ENCODE data around the gene AGPAT3. TPM values are rescaled to one million over a fixed set of nuclear protein-coding genes. Genes with fewer than 3 reads are reported as not detected.

The AGPAT3 gene
- total and polyA plus RNA-seq, 8 donors = 13.6 to 49.6 (median 31.4) TPM

DNA sequence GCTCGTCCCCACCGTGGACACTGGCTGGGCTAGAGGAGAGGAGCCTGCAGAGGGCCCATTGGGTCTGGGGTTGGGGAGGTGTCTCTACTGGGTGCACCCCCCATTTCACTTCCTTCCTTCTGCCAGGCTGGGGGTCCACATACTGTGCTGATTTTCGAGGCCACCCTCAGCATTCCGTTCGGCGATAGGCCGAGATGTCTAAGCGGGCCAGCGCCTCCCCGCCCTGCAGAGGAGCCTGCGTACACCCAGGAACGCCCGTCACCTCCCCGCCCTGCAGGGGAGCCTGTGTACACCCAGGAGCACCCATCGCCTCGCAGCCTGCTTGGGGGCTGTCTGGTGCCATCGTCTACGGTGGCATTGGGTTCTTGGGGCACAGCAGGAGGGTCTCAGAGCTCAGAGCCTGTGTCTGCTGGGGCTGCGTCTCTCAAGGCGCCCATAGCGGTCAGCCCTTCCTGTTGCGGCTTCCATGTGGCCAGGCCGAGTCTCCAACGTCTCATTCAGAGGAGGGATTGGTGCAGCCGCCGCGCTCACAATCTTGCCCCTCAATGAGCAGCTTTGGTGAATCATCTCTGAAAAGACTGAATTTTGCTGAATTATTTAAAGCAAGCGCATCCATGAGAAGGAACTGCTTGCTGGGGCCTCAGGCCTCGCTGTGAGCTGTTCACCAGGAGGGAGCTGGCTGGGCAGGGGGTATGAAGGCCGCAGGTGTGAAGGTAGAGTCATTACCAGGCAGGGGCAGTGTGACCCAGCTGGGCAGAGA lies 30.7 kb upstream of the AGPAT3 start:
- intact Hi-C loops (cut with DNase I) = no loop called here
- no peaks in the 10 kb centered on the region for H3K36me3 ChIP-seq
- DNase-seq = no peak
- ATAC-seq = no peak
- H3K27ac ChIP-seq = no peak overlapping the region
- TF ChIP-seq, protein P1, sequence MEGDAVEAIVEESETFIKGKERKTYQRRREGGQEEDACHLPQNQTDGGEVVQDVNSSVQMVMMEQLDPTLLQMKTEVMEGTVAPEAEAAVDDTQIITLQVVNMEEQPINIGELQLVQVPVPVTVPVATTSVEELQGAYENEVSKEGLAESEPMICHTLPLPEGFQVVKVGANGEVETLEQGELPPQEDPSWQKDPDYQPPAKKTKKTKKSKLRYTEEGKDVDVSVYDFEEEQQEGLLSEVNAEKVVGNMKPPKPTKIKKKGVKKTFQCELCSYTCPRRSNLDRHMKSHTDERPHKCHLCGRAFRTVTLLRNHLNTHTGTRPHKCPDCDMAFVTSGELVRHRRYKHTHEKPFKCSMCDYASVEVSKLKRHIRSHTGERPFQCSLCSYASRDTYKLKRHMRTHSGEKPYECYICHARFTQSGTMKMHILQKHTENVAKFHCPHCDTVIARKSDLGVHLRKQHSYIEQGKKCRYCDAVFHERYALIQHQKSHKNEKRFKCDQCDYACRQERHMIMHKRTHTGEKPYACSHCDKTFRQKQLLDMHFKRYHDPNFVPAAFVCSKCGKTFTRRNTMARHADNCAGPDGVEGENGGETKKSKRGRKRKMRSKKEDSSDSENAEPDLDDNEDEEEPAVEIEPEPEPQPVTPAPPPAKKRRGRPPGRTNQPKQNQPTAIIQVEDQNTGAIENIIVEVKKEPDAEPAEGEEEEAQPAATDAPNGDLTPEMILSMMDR (IDR thresholded peaks at IDR 0.05) = no peak
- 83 to 88% methylated on average over 30 of the region's 30 CpGs for WGBS, 2 donors
- H3K9me3 ChIP-seq = no peaks in the 10 kb centered on the region
- no peak for FAIRE-seq
- H3K4me1 ChIP-seq = no peaks in the 10 kb centered on the region
- no peak overlapping the region for H3K4me3 ChIP-seq
- no peaks in the 10 kb centered on the region for H3K27me3 ChIP-seq

DNA sequence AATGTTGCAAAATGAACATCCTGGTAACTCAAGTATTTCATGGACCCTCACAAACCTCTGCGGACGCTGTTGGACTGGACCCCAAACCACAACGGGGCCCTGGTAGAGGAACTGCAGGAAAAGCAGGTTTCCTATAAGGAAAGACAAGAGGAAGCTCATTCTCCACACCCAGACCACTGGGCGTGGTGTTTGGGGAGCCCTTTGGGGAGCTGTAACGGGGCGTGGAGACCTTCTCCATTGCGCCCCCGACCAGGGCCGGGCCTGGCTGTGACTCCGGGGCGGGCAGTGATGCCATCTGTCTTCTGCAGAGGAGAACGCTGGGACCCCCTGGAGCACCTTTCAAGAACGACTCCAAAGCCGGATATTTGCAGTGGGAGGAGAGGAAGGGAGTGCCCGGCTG lies 30.0 kb upstream of the AGPAT3 start:
- Histone ChIP-seq H3K36me3 (no peaks in the 10 kb centered on the region), H3K4me3 (no peak overlapping the region), H3K27me3 (no peaks in the 10 kb centered on the region), H3K27ac (no peak overlapping the region), H3K9me3 (no peaks in the 10 kb centered on the region), H3K4me1 (no peaks in the 10 kb centered on the region)
- FAIRE-seq = no peak
- intact Hi-C loops (cut with DNase I) = no loop called here
- ATAC-seq = no peak
- TF ChIP-seq, protein P1 (IDR thresholded peaks at IDR 0.05) = no peak
- WGBS, 2 donors = 62 to 72% methylated on average over 15 of the region's 15 CpGs
- DNase-seq = peak in 1 of 6 donors; percentile 23

DNA sequence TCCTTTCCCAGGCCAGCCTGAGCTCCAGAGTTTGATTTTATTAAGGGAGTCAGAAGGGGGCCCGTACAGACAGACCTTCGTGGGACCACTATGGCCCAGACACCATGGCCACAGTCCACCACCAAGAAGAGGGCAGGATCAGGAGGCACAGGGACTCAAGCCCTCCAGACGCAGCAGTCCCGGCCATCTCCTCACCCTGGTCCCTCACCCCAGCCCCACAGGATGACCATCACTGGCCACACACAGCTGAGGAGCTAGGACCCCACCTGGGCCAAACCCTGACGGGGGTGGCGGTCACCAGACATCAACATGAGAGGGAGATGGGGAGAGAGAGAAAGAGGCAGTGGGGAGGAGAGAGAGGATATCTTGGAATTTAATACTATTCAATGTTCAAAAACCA lies 29.2 kb upstream of the AGPAT3 start:
- Histone ChIP-seq H3K9me3 (no peaks in the 10 kb centered on the region), H3K27me3 (no peaks in the 10 kb centered on the region), H3K4me3 (no peak overlapping the region), H3K36me3 (no peaks in the 10 kb centered on the region), H3K4me1 (no peaks in the 10 kb centered on the region), H3K27ac (no peak overlapping the region)
- TF ChIP-seq, protein P1 (IDR thresholded peaks at IDR 0.05) = no peak
- intact Hi-C loops (cut with DNase I) = no loop called here
- no peak for ATAC-seq
- WGBS, 2 donors = 73 to 87% methylated on average over 6 of the region's 6 CpGs
- DNase-seq = no peak
- no peak for FAIRE-seq

DNA sequence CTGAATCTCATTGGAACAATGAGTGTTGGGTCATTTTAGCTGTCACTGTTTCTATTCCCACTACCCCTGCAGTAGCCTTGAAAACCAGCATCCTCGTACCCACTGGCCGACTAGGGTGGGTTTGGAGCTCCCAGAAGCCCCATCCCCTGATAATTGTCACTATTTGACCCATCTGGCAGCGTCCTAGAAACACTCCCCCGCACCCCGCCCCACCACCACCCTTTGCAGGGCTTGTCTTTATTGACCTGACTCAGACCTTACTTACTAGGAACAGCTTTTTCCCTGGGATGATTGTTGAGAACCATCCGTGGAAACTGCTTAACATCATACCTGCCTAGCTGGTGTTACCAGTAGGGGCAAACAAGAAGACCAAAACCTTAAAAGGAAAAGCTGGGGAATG lies 28.4 kb upstream of the AGPAT3 start:
- H3K27me3 ChIP-seq = no peaks in the 10 kb centered on the region
- FAIRE-seq (no peak), DNase-seq (peak in 1 of 6 donors; percentile 5), ATAC-seq (no peak)
- no peak overlapping the region for H3K27ac ChIP-seq
- 63 to 80% methylated on average over 6 of the region's 6 CpGs for WGBS, 2 donors
- TF ChIP-seq, protein P1 (IDR thresholded peaks at IDR 0.05) = no peak
- H3K36me3 ChIP-seq = no peaks in the 10 kb centered on the region
- H3K4me1 ChIP-seq = no peaks in the 10 kb centered on the region
- H3K9me3 ChIP-seq = no peaks in the 10 kb centered on the region
- no peak overlapping the region for H3K4me3 ChIP-seq
- intact Hi-C loops (cut with DNase I) = no loop called here

DNA sequence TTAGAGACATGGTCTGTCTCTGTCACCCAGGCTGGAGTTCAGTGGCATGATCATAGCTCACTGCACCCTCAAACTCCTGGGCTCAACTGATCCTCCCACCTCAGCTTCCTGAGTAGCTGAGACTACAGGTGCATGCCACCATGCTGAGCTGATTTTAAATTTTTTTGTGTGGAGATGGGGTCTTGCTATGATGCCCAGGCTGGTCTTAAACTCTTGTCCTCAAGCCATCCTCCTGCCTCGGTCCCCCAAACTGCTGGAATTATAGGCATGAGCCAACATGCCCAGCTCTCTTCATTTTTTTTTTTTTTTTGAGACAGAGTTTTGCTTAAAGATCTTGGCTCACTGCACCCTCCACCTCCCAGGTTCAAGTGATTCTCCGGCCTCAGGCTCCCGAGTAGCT lies 24.8 kb upstream of the AGPAT3 start:
- ATAC-seq = no peak

More for the DNA sequence above, 24.8 kb upstream of the AGPAT3 start:
- DNase-seq (no peak), FAIRE-seq (no peak)
- Histone ChIP-seq H3K27me3 (no peaks in the 10 kb centered on the region), H3K4me3 (no peak overlapping the region), H3K9me3 (no peaks in the 10 kb centered on the region), H3K4me1 (no peaks in the 10 kb centered on the region), H3K36me3 (no peaks in the 10 kb centered on the region), H3K27ac (no peak overlapping the region)
- TF ChIP-seq, protein P1 (IDR thresholded peaks at IDR 0.05) = no peak
- 86% methylated on average over 3 of the region's 3 CpGs for WGBS, 2 donors
- intact Hi-C loops (cut with DNase I) = no loop called here

Data from pancreas (tissue), 10 donors.